ENCODE measurements around the gene PLP2.

GRCh38 chrX:49199315-49199595 lies 27.6 kb downstream of the PLP2 start:
- TF ChIP-seq CTCF (IDR thresholded peaks at IDR 0.05; ENCODE audit: low read depth, low read length, poor library complexity, severe bottlenecking) (no peak), EZH2phosphoT487 (IDR thresholded peaks at IDR 0.05; ENCODE audit: borderline replicate concordance, low read length) (no peak)

Measured in DOHH2 (cell line).